HG03175 (cell line): ENCODE results near the gene CAMSAP2.
"Not testable (repeated sequence)": the region's sequence is repeated elsewhere in the genome, so short reads cannot be mapped to it uniquely, and the experiment has no call there.

Experiments
- ATAC-seq: cut with Tn5 transposase; IDR thresholded peaks from one replicate; pipeline ENCODE4 v1.9.1; 2021; ENCODE audit warnings: mild to moderate bottlenecking, moderate library complexity; ENCODE audit not compliant: unreplicated experiment

CAMSAP2 gene

GRCh38 chr1:200780545-200781369, 42.1 kb downstream of the CAMSAP2 start:
- ATAC-seq, result no peak

- no peak for ATAC-seq
Measured at GRCh38 chr1:200783926-200784325, 45.2 kb downstream of the CAMSAP2 start.

- ATAC-seq, result no peak
Measured at GRCh38 chr1:200784576-200784975, 45.9 kb downstream of the CAMSAP2 start.

GRCh38 chr1:200786788-200787187, 48.1 kb downstream of the CAMSAP2 start:
- no peak for ATAC-seq

- ATAC-seq, result no peak
Measured at GRCh38 chr1:200787896-200788387, 49.2 kb downstream of the CAMSAP2 start.

- not testable (repeated sequence) for ATAC-seq
Measured at GRCh38 chr1:200791012-200791411, 52.3 kb downstream of the CAMSAP2 start.

- no peak for ATAC-seq
Measured at GRCh38 chr1:200793677-200794076, 55.0 kb downstream of the CAMSAP2 start.

GRCh38 chr1:200794506-200795065, 55.9 kb downstream of the CAMSAP2 start:
- no peak for ATAC-seq

GRCh38 chr1:200795156-200795555, 56.5 kb downstream of the CAMSAP2 start:
- ATAC-seq, result no peak

- no peak for ATAC-seq
Measured at GRCh38 chr1:200802042-200802441, 63.3 kb downstream of the CAMSAP2 start.

- ATAC-seq, result peak; percentile 85
Measured at GRCh38 chr1:200802865-200803512, 64.3 kb downstream of the CAMSAP2 start.

- no peak for ATAC-seq
Measured at GRCh38 chr1:200805719-200806118, 67.0 kb downstream of the CAMSAP2 start.

- ATAC-seq, result no peak
Measured at GRCh38 chr1:200808846-200809245, 70.2 kb downstream of the CAMSAP2 start.

GRCh38 chr1:200811704-200812103, 73.0 kb downstream of the CAMSAP2 start:
- no peak for ATAC-seq

- ATAC-seq, result not testable (repeated sequence)
Measured at GRCh38 chr1:200816624-200817224, 78.0 kb downstream of the CAMSAP2 start.

- ATAC-seq, result no peak
Measured at GRCh38 chr1:200818248-200818647, 79.6 kb downstream of the CAMSAP2 start.

- no peak for ATAC-seq
Measured at GRCh38 chr1:200819726-200820125, 81.0 kb downstream of the CAMSAP2 start.

GRCh38 chr1:200831091-200831490, 92.4 kb downstream of the CAMSAP2 start:
- no peak for ATAC-seq

GRCh38 chr1:200834383-200834782, 95.7 kb downstream of the CAMSAP2 start:
- ATAC-seq, result no peak

- ATAC-seq, result no peak
Measured at GRCh38 chr1:200836213-200836612, 97.5 kb downstream of the CAMSAP2 start.

- no peak for ATAC-seq
Measured at GRCh38 chr1:200837931-200838571, 99.4 kb downstream of the CAMSAP2 start.
